Pancreas (tissue), 10 donors: ENCODE results near the gene IFI6. TPM values are rescaled to one million over a fixed set of nuclear protein-coding genes. Genes with fewer than 3 reads are reported as not detected.

ENCODE experiments used
- ATAC-seq, 4 donors: fragments of 200-7000 bp; cut with Tn5 transposase; one replicate each; pipeline versions ENCODE4 v1.8.0 to v1.9.1; 2020; ENCODE audit warnings: mild to moderate bottlenecking in 4 of 4, moderate library complexity in 4 of 4
- DNase-seq, 6 donors: peaks; one replicate each; pipeline ENCODE4 v3.0.0-alpha.2; 2020
- FAIRE-seq: peaks from 2 replicates; lab custom pipeline; 2012; peaks lifted over from hg19 to GRCh38; lab: Jason Lieb, UNC
- H3K27ac ChIP-seq, 4 donors: fragments of 200-600 bp; sonication (generic); 1 replicate in 3 of 4; 2 replicates in 1 of 4; pipeline versions ENCODE4 v1.5.0 to v1.8.0; 2020
- H3K27me3 ChIP-seq, 4 donors: fragments of 200-600 bp; one replicate each; pipeline ENCODE4 v1.8.0; 2021
- H3K36me3 ChIP-seq, 3 donors: fragments of 200-600 bp; sonication (generic) in 1 of 3; one replicate each; pipeline versions ENCODE4 v1.5.0 to v1.8.0; 2020 to 2021
- H3K4me1 ChIP-seq, 3 donors: fragments of 200-600 bp; one replicate each; pipeline ENCODE4 v1.8.0; 2021
- H3K4me3 ChIP-seq, 4 donors: fragments of 200-600 bp; sonication (generic) in 2 of 4; one replicate each; pipeline versions ENCODE4 v1.5.0 to v1.8.0; 2020 to 2021
- H3K9me3 ChIP-seq, 4 donors: fragments of 200-600 bp; one replicate each; pipeline ENCODE4 v1.8.0; 2021
- CTCF ChIP-seq, 4 donors: fragments of 200-600 bp; sonication (generic) in 3 of 4; IDR thresholded peaks; one replicate each; pipeline versions ENCODE4 v1.5.0 to v1.8.0; 2021; ENCODE audit warnings: antibody characterized with exemption in 4 of 4
- WGBS, 2 donors: extraction: QIAGEN DNeasy Blood & Tissue Kit; methylation state at CpG; one replicate each; pipeline ENCODE4 v1.1.7; 2013; 5-methylcytosine and 5-hydroxymethylcytosine counted together
- intact Hi-C, 3 donors: fragments of 100-400 bp; cut with DNase I; formaldehyde crosslinking; loops; one replicate each; pipeline versions ENCODE4 v1.11.1 to v1.14.2; 2022
- polyA plus RNA-seq, 2 donors: library from polyadenylated mRNA; stranded (reverse); fragments of 200-250 nt; gene quantifications; one replicate each; pipeline ENCODE4 v1.2.3, GENCODE V29; 2013
- total RNA-seq, 6 donors: library from RNA; stranded (reverse); fragmentation: NEBNext Ultra II Directional in 4 of 6; extraction: Animal tissue kit (Norgen Biotek cat#: 25700) in 4 of 6; gene quantifications; one replicate each; pipeline versions ENCODE4 v1.2.1 to v1.2.4, GENCODE V29; 2021 to 2023
- donor health status: healthy with polysubstance abuse.
- donor health status: DM: no; HTN: no; CAD: no; lungs with moderate emphysema.
- donor health status: DM: no; HTN: no; CAD: no.
- donor health status: control.
- donor health status: control.
- donor health status: Bipolar disorder and iron deficiency.
- donor health status: DM: yes; HTN: yes; CAD: no.
- donor health status: DM: no; HTN: no; CAD: no.
- donor health status: DM: no; HTN: no; CAD: no.
- donor health status: DM: yes; HTN: yes; CAD: no.

The IFI6 gene
- total and polyA plus RNA-seq, 8 donors, result 7.8 to 186 (median 38.4) TPM

GRCh38 chr1:27660300-27660835, 11.6 kb downstream of the IFI6 start:
- ATAC-seq (no peak), FAIRE-seq (no peak), DNase-seq (no peak)
- Histone ChIP-seq H3K27me3 (no peaks in the 10 kb centered on the region), H3K9me3 (no peaks in the 10 kb centered on the region), H3K36me3 (no peaks in the 10 kb centered on the region), H3K4me3 (peak overlapping the region; percentile 22 to 72 (median 48)), H3K4me1 (peaks cover 0 to 3% (median 0%) of the 10 kb centered on the region in 3 donors), H3K27ac (peak overlapping the region in 3 of 4 donors; percentile 36 to 83 (median 82))
- intact Hi-C loops, result loop anchor here in 2 of 3 donors (5.0 to 10.0 kb wide), 2 partner anchors 53 to 106 kb away; no protein-coding TSS in a partner anchor
- TF ChIP-seq CTCF (IDR thresholded peaks at IDR 0.05), result no peak
- WGBS, 2 donors, result 47 to 54% methylated on average over 10 of the region's 10 CpGs

GRCh38 chr1:27659497-27660299, 12.3 kb downstream of the IFI6 start:
- DNase-seq, result peak; percentile 86 to 94 (median 90)
- ATAC-seq, result peak; percentile 92 to 96 (median 93)
- H3K36me3 ChIP-seq, result no peaks in the 10 kb centered on the region
- peak overlapping the region; percentile 22 to 83 (median 59) for H3K27ac ChIP-seq
- H3K9me3 ChIP-seq, result no peaks in the 10 kb centered on the region
- no peak for TF ChIP-seq CTCF (IDR thresholded peaks at IDR 0.05)
- peaks cover 0 to 3% (median 0%) of the 10 kb centered on the region in 3 donors for H3K4me1 ChIP-seq
- no peaks in the 10 kb centered on the region for H3K27me3 ChIP-seq
- intact Hi-C loops, result loop anchor here in 2 of 3 donors (5.0 to 10.0 kb wide), 2 partner anchors 52 to 105 kb away; no protein-coding TSS in a partner anchor
- no peak for FAIRE-seq
- H3K4me3 ChIP-seq, result peak overlapping the region; percentile 22 to 72 (median 48)
- WGBS, 2 donors, result 7 to 8% methylated on average over 62 to 78 of the region's 78 CpGs

- FAIRE-seq, result no peak
- WGBS, 2 donors, result 70% methylated on average over 7 of the region's 7 CpGs
These were observed 13.0 kb downstream of the IFI6 start for GRCh38 chr1:27658951-27659496.

GRCh38 chr1:27656157-27656893, 15.7 kb downstream of the IFI6 start:
- Histone ChIP-seq H3K27me3 (no peaks in the 10 kb centered on the region), H3K4me1 (peaks cover 0 to 3% (median 0%) of the 10 kb centered on the region in 3 donors), H3K9me3 (no peaks in the 10 kb centered on the region), H3K4me3 (no peak overlapping the region), H3K36me3 (no peaks in the 10 kb centered on the region), H3K27ac (peak overlapping the region in 2 of 4 donors; percentile 48 to 50)
- WGBS, 2 donors, result 85 to 88% methylated on average over 7 of the region's 7 CpGs
- intact Hi-C loops, result no loop called here
- peak in 1 of 4 donors; percentile 7 for ATAC-seq
- no peak for DNase-seq
- TF ChIP-seq CTCF (IDR thresholded peaks at IDR 0.05), result no peak
- no peak for FAIRE-seq

More at GRCh38 chr1:27658951-27659496, 13.0 kb downstream of the IFI6 start:
- ATAC-seq (no peak), DNase-seq (no peak)
- H3K9me3 ChIP-seq, result no peaks in the 10 kb centered on the region
- peak overlapping the region in 2 of 4 donors; percentile 82 to 83 for H3K27ac ChIP-seq
- intact Hi-C loops, result no loop called here
- no peak overlapping the region for H3K4me3 ChIP-seq
- H3K4me1 ChIP-seq, result peaks cover 0 to 3% (median 0%) of the 10 kb centered on the region in 3 donors
- no peak for TF ChIP-seq CTCF (IDR thresholded peaks at IDR 0.05)
- H3K27me3 ChIP-seq, result no peaks in the 10 kb centered on the region
- no peaks in the 10 kb centered on the region for H3K36me3 ChIP-seq
